PC-9 (cell line): ENCODE results near the gene FBXL13.

Source experiments
- EZH2 ChIP-seq: fragments of 200-600 bp; sonication (generic); IDR thresholded peaks from 2 replicates; pipeline ENCODE4 v1.8.0; 2017; ENCODE audit warnings: antibody characterized with exemption, low read depth
- TF ChIP-seq, protein P1 (sequence below): fragments of 200-600 bp; sonication (generic); conservative IDR thresholded peaks from 2 replicates; pipeline ENCODE4 v1.6.1; 2017; ENCODE audit warnings: mixed run types, antibody characterized with exemption, mild to moderate bottlenecking, moderate library complexity

DNA sequence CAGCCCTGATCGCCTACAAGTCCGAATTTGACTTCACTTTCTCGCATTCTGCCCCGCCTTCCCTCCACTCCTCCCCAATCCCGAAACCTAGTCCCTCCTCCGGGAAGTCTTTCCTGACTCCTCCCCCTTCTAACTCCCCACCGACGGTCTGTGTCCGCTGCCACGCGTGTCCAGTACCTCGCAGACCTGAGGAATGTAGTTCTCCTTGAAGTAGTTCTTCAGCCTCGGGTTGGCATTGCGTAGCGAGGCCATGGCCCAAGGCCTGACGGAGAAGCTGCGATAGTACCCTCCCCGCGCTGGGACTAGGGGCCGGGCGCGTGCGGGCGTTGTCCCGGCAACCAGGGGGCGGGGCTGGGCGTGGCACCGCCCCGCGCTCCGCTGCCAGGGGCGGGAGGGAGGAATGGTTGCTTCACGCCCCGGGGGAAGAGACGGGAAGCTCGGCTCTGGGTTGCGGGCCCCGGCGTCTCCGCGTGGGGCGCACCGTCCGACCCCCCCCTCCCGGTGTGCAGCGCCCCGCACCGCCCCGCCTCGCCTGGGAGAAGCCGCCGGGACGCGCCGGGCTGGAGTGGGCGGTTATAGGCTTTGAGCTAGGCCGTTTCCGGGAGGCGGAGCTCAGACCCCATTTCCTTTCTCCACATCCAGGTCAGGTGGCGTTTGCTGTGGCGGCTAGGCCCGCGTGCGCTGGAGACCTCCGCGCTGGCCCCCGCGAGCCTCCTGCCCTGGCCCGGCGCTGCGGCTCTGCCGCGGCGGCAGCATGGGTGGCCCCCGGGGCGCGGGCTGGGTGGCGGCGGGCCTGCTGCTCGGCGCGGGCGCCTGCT is at the start of gene FBXL13, which contains the start of gene ARMC10:
- no peak for TF ChIP-seq EZH2
- TF ChIP-seq, protein P1, sequence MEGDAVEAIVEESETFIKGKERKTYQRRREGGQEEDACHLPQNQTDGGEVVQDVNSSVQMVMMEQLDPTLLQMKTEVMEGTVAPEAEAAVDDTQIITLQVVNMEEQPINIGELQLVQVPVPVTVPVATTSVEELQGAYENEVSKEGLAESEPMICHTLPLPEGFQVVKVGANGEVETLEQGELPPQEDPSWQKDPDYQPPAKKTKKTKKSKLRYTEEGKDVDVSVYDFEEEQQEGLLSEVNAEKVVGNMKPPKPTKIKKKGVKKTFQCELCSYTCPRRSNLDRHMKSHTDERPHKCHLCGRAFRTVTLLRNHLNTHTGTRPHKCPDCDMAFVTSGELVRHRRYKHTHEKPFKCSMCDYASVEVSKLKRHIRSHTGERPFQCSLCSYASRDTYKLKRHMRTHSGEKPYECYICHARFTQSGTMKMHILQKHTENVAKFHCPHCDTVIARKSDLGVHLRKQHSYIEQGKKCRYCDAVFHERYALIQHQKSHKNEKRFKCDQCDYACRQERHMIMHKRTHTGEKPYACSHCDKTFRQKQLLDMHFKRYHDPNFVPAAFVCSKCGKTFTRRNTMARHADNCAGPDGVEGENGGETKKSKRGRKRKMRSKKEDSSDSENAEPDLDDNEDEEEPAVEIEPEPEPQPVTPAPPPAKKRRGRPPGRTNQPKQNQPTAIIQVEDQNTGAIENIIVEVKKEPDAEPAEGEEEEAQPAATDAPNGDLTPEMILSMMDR = no peak
